IMR-90 (cell line): ENCODE data around the gene TRAPPC2L. TPM values are rescaled to one million over a fixed set of nuclear protein-coding genes. Genes with fewer than 3 reads are reported as not detected.

Experiments used
- ATAC-seq: fragments of 200-7000 bp; cut with Tn5 transposase; 2 replicates; pipeline ENCODE4 v1.9.1; 2020; ENCODE audit warnings: low read depth, mild to moderate bottlenecking, moderate library complexity
- BruUV-seq: library from RNA; stranded (reverse); fragments of 400-500 nt; replicated peaks from 2 replicates; lab custom pipeline; 2021; lab: Mats Ljungman, UMichigan
- CTCF ChIA-PET: fragments of 300-600 bp; formaldehyde crosslinking; extraction: SDS; loops from one replicate; lab custom pipeline; 2021; ENCODE audit warnings: antibody characterized with exemption; lab: Yijun Ruan, JAX
- POLR2A ChIA-PET: fragments of 300-600 bp; sonication (Branson Sonifier 250); formaldehyde crosslinking; loops from one replicate; lab custom pipeline; 2022; ENCODE audit warnings: antibody characterized with exemption; ENCODE audit not compliant: unreplicated experiment; lab: Charles Lee
- DNase-seq: peaks from one replicate; pipeline ENCODE4 v3.0.0; 2013
- H2AFZ ChIP-seq: replicated peaks from 2 replicates; pipeline ENCODE3; 2013; ENCODE audit warnings: low read length, mild to moderate bottlenecking; ENCODE audit not compliant: poor library complexity
- H2AK5ac ChIP-seq: 2 replicates; pipeline ENCODE4 v1.6.1; 2013; ENCODE audit warnings: low read depth, low read length, inconsistent platforms
- H2AK9ac ChIP-seq: replicated peaks from 2 replicates; pipeline ENCODE3; 2013; ENCODE audit warnings: mild to moderate bottlenecking, low read depth, low read length, moderate library complexity; ENCODE audit not compliant: poor library complexity
- H2BK120ac ChIP-seq: 2 replicates; pipeline ENCODE4 v1.6.1; 2013; ENCODE audit warnings: low read depth, low read length, inconsistent platforms
- H2BK15ac ChIP-seq: 3 replicates; pipeline ENCODE4 v1.6.1; 2013; ENCODE audit warnings: low read depth, low read length, inconsistent platforms
- H2BK20ac ChIP-seq: 2 replicates; pipeline ENCODE4 v1.6.1; 2013; ENCODE audit warnings: low read depth, mild to moderate bottlenecking, inconsistent platforms, low read length, moderate library complexity
- H2BK5ac ChIP-seq: 2 replicates; pipeline ENCODE4 v1.6.1; 2013; ENCODE audit warnings: mild to moderate bottlenecking, low read depth, low read length, inconsistent platforms; ENCODE audit not compliant: poor library complexity, severe bottlenecking
- H3K14ac ChIP-seq: replicated peaks from 2 replicates; pipeline ENCODE4 v1.6.1; 2013; ENCODE audit warnings: low read depth, low read length, inconsistent platforms
- H3K18ac ChIP-seq: 2 replicates; pipeline ENCODE4 v1.6.1; 2013; ENCODE audit warnings: low read depth, low read length, control low read depth
- H3K23ac ChIP-seq: 2 replicates; pipeline ENCODE4 v1.6.1; 2013; ENCODE audit warnings: low read depth, low read length, inconsistent platforms
- H3K27ac ChIP-seq: 2 replicates; pipeline ENCODE4 v1.5.1; 2013; ENCODE audit warnings: mild to moderate bottlenecking, control low read depth, low read length; ENCODE audit not compliant: insufficient read depth
- H3K27me3 ChIP-seq: 2 replicates; pipeline ENCODE4 v1.6.1; 2013; ENCODE audit warnings: low read length; ENCODE audit not compliant: control insufficient read depth, insufficient read depth
- H3K36me3 ChIP-seq: 2 replicates; pipeline ENCODE4 v1.6.1; 2013; ENCODE audit warnings: low read length, mixed read lengths; ENCODE audit not compliant: control insufficient read depth, insufficient read depth
- H3K4ac ChIP-seq: 2 replicates; pipeline ENCODE4 v1.6.1; 2013; ENCODE audit warnings: low read depth, low read length, inconsistent platforms
- H3K4me1 ChIP-seq: 2 replicates; pipeline ENCODE4 v1.6.1; 2013; ENCODE audit warnings: low read length, mixed read lengths; ENCODE audit not compliant: control insufficient read depth, insufficient read depth
- H3K4me2 ChIP-seq: 2 replicates; pipeline ENCODE4 v1.6.1; 2013; ENCODE audit warnings: low read depth, mild to moderate bottlenecking, control low read depth, low read length, moderate library complexity
- H3K4me3 ChIP-seq: 2 replicates; pipeline ENCODE4 v1.5.1; 2013; ENCODE audit warnings: low read depth, mild to moderate bottlenecking, control low read depth, low read length, moderate library complexity; ENCODE audit not compliant: insufficient read depth
- H3K56ac ChIP-seq: 2 replicates; pipeline ENCODE4 v1.6.1; 2013; ENCODE audit warnings: low read length, inconsistent platforms; ENCODE audit not compliant: insufficient read depth; ENCODE audit errors: extremely low read depth
- H3K79me1 ChIP-seq, 2 experiments: 2 replicates each; pipeline ENCODE4 v1.6.1; 2013; ENCODE audit warnings: low read length in 2 of 2, inconsistent platforms in 1 of 2, low read depth in 1 of 2
- H3K9ac ChIP-seq: 2 replicates; pipeline ENCODE4 v1.6.1; 2013; ENCODE audit warnings: low read depth, low read length, control low read depth
- H3K9me1 ChIP-seq: 2 replicates; pipeline ENCODE4 v1.6.1; 2013; ENCODE audit warnings: low read length, inconsistent platforms; ENCODE audit not compliant: insufficient read depth
- H3K9me3 ChIP-seq: 2 replicates; pipeline ENCODE4 v1.6.1; 2013; ENCODE audit warnings: low read length; ENCODE audit not compliant: control insufficient read depth, insufficient read depth
- H4K20me1 ChIP-seq: 2 replicates; pipeline ENCODE4 v1.6.1; 2013; ENCODE audit warnings: low read length, inconsistent platforms; ENCODE audit not compliant: insufficient read depth
- H4K5ac ChIP-seq: 2 replicates; pipeline ENCODE4 v1.6.1; 2013; ENCODE audit warnings: mild to moderate bottlenecking, low read depth, low read length, control low read depth
- H4K8ac ChIP-seq, 2 experiments: 2 replicates each; pipeline ENCODE4 v1.6.1; 2013; ENCODE audit warnings: low read depth in 2 of 2, low read length in 2 of 2, control low read depth in 1 of 2, inconsistent platforms in 1 of 2
- H4K91ac ChIP-seq: 2 replicates; pipeline ENCODE4 v1.6.1; 2013; ENCODE audit warnings: low read depth, low read length, inconsistent platforms; ENCODE audit not compliant: insufficient read depth
- ELK1 ChIP-seq: fragments of 150-350 bp; IDR thresholded peaks from 2 replicates; pipeline ENCODE4 v1.6.1; 2016; ENCODE audit warnings: low read depth, mild to moderate bottlenecking, low read length, moderate library complexity, borderline replicate concordance
- MAFK ChIP-seq: IDR thresholded peaks from 2 replicates; pipeline ENCODE4 v1.6.1; 2012; ENCODE audit warnings: low read depth, low read length, improper control_type of control experiment
- USF2 ChIP-seq: fragments of 150-350 bp; IDR thresholded peaks from 2 replicates; pipeline ENCODE4 v1.6.1; 2017; ENCODE audit warnings: mild to moderate bottlenecking, antibody characterized with exemption, low read length, low read depth
- WGBS, 2 experiments: methylation state at CpG; one replicate each; pipeline versions ENCODE4 v1.1.5 to v1.1.7; 2013; ENCODE audit warnings: missing lambda C conversion rate in 2 of 2; ENCODE audit not compliant: insufficient read length in 1 of 2; ENCODE audit errors: extremely low coverage in 2 of 2; 5-methylcytosine and 5-hydroxymethylcytosine counted together
- dilution Hi-C: fragments of 300-500 bp; cut with HindIII; formaldehyde crosslinking; loops from one replicate; pipeline ENCODE4 v1.14.3; 2018; ENCODE audit warnings: low sequenced_read_pairs; ENCODE audit not compliant: unreplicated experiment
- in situ Hi-C: fragments of 300-500 bp; cut with MboI; formaldehyde crosslinking; loops from 3 replicates; pipeline ENCODE4 v1.14.3; 2019; ENCODE audit warnings: low sequenced_read_pairs, inconsistent platforms, mixed read lengths
- intact Hi-C: fragments of 100-400 bp; cut with micrococcal nuclease; formaldehyde crosslinking; loops from 2 replicates; pipeline ENCODE4 v1.10.0; 2022
- polyA plus RNA-seq, 3 experiments: library from polyadenylated mRNA; depleted of rRNA; stranded (reverse); fragments of >200 nt; gene quantifications; 2 replicates each; pipeline ENCODE4 v1.2.3, GENCODE V29; 2012; ENCODE audit warnings: low replicate concordance in 1 of 3
- total RNA-seq: library from RNA; depleted of rRNA; stranded (reverse); fragments of >200 nt; gene quantifications from 2 replicates; pipeline ENCODE4 v1.2.3, GENCODE V29; 2012

Gene TRAPPC2L
- total and polyA plus RNA-seq, 2 of the 4 experiments (the other 2 are of a cell fraction) = 102 to 109 TPM

GRCh38 chr16:88841521-88842307, 15.2 kb upstream of the TRAPPC2L start (continued):
- no peak for TF ChIP-seq ELK1

- in situ Hi-C loops (no loop called here), intact Hi-C loops (no loop called here), dilution Hi-C loops (no loop called here)
- H4K5ac ChIP-seq = no peak overlapping the region
- no TSS peak for BruUV-seq
- ATAC-seq = no peak
- H4K91ac ChIP-seq = no peak overlapping the region
- no peak overlapping the region for H2BK20ac ChIP-seq
- H3K23ac ChIP-seq = no peak overlapping the region
- H3K36me3 ChIP-seq = peaks cover 31% of the 10 kb centered on the region
- no CpG with 5 or more reads among the region's 15 CpGs for WGBS, 2 experiments
- no peak overlapping the region for H3K4me3 ChIP-seq
- H3K9me3 ChIP-seq = no peaks in the 10 kb centered on the region
- H3K4me2 ChIP-seq = no peak overlapping the region
- H3K79me1 ChIP-seq = peaks cover 4 to 10% of the 10 kb centered on the region in 2 experiments; a peak in 2 of 4 replicates
- no peak overlapping the region for H4K8ac ChIP-seq
- no peak overlapping the region for H3K18ac ChIP-seq
- H3K56ac ChIP-seq = no peak overlapping the region
- no peak overlapping the region for H2BK120ac ChIP-seq
- H3K4me1 ChIP-seq = peaks cover 3% of the 10 kb centered on the region; the same call in 1 of the 2 replicates
- no peak for DNase-seq
- no peak overlapping the region for H2BK5ac ChIP-seq
- H2BK15ac ChIP-seq = no peak overlapping the region
- H2AK9ac ChIP-seq = no peak overlapping the region
- ChIA-PET CTCF (no interaction called here), POLR2A (no interaction called here)
- TF ChIP-seq MAFK (no peak), USF2 (no peak)
- H3K14ac ChIP-seq = no peak overlapping the region
- no peak overlapping the region for H2AFZ ChIP-seq
- no peaks in the 10 kb centered on the region for H3K9me1 ChIP-seq
- no peaks in the 10 kb centered on the region for H3K27me3 ChIP-seq
- no peak overlapping the region for H3K27ac ChIP-seq
- H3K9ac ChIP-seq = no peak overlapping the region
- H3K4ac ChIP-seq = no peak overlapping the region
- H2AK5ac ChIP-seq = no peak overlapping the region
- H4K20me1 ChIP-seq = peaks cover 8% of the 10 kb centered on the region; the same call in 1 of the 2 replicates
Observed at GRCh38 chr16:88842308-88842756, 14.6 kb upstream of the TRAPPC2L start.
